ENCODE measurements around the gene EPHB1.

EPHB1 gene

DNA sequence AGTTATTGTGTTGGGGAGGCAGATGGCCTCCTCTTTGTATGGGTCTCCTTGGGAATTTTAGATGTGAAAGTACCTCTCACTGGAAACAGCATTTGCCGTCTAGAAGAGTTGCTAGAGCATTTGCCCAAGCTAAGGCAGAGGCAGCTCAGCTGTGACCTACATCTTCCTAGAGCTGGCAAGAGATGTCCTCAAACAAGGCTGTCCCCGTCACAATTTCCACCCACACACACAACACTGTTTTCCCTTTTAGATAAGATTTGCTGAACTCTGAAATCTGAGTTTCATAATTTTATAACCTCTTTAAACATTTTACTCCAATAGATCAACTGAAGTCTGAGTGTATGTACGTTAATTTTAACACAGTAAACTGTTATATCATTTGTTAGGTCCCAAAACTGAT is 352.6 kb downstream of the EPHB1 start:
- DNase-seq (ENCODE audit: low read depth in 4 of 4, low spot score in 1 of 4), result no peak

DNA sequence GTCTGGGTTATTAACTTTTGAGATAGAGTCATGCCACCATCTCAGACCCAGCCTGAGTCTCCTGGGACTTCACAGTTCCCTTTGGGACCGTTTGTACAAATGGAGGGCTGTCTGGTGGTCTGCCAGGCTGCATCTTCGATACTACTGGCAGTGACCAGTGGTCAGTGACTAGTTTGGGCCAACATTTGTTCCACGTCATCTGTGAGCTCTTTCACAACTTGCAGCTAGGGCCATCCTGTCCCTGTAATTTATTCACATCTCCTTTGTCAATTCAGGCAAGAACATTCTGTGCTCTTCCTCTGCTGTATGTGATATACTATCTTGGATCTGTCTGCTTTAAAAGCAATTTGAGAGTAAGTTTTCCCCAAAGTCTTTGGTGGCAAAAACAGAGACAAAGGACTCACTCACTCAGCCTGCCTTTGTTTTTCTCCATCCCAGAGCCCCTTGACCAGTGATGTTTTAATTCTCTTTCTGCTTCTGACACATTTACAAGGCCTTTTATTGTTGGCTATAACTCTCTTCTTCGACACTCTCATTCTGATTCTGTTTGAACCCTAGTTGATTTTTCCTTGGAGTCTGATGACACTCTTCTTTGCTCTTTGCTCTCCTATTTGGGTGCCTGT is 353.4 kb downstream of the EPHB1 start:
- no peak for DNase-seq (ENCODE audit: low read depth in 4 of 4, low spot score in 1 of 4)

- no peak for DNase-seq (ENCODE audit: low read depth in 4 of 4, low spot score in 1 of 4)
Observed at GRCh38 chr3:135149707-135150681, 354.9 kb downstream of the EPHB1 start.

GRCh38 chr3:135154186-135154585 is 359.1 kb downstream of the EPHB1 start:
- DNase-seq (ENCODE audit: low read depth in 4 of 4, low spot score in 1 of 4), result no peak

DNA sequence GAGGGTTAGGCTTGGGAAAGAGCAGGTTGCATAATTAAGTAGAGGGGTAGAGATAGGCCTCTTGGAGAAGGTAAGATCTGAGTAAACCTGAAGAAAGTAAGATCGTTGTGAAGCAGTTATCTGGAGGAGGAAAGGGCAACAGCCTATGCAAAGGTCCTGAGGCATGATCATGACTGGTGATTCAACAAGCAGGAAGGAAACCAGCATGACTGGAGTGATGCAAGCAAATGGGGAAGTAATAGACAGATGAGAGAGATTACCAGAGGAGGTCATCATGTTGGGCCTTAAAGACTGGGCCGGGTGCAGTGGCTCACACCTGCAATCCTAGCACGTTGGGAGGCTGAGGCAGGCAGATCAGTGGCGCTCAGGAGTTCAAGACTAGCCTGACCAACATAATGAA is 360.2 kb downstream of the EPHB1 start:
- no peak for DNase-seq (ENCODE audit: low read depth in 4 of 4, low spot score in 1 of 4)

- no peak for DNase-seq (ENCODE audit: low read depth in 4 of 4, low spot score in 1 of 4)
Observed at GRCh38 chr3:135155791-135156190, 360.7 kb downstream of the EPHB1 start.

DNA sequence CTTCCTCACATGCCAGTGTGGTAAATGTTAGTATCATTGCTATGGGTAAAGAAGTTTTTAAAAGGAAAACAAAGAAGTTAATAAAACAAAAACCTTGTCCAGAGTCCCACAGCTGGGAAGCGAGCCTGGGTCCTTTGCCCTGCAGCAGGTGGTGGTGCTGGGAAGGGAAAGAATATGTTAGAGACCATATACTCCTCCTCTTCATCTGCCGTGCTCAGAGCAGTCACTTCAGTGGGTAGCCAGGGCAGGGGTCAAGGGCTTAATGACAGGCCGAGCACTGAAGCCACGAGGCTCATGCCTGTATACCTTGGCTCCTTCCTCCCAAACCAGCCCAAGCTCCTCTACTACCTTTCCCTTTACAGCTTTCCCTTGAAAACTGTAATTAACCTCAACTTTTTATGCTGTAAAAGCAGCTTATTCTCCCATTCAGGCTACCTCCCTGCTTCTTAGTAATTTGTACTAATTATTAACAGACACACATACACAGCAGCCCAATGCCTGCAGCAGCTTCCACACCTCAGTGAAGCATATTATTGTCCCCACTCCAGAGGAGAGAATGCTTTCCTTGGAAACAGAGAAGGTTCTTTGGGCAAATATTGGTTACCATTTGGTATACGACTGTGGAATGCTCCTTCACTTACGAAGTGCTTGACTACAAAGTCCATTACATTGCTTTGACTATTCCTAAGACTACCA is 362.1 kb downstream of the EPHB1 start:
- no peak for DNase-seq (ENCODE audit: low read depth in 4 of 4, low spot score in 1 of 4)

DNA sequence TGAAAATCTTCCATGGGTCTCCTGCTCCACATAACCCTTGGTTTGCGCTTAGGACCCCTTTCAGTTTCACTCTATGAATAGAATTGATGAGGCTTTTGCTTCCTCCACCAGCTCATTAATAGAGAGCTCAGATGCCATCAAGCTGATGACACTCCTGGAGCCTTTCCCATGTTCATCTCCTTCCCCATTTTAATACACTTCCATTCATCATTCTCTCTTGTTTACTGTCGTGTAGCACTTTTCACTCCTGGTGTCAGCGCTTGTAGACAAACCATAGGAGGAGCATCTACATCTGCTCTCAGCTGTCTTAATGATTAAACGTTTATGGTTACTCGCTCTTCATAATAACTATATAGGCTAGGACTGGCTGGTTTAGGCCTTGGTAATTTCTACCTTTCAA is 363.5 kb downstream of the EPHB1 start:
- no peak for DNase-seq (ENCODE audit: low read depth in 4 of 4, low spot score in 1 of 4)

GRCh38 chr3:135159681-135160247 is 364.7 kb downstream of the EPHB1 start:
- DNase-seq (ENCODE audit: low read depth in 4 of 4, low spot score in 1 of 4), result no peak

DNA sequence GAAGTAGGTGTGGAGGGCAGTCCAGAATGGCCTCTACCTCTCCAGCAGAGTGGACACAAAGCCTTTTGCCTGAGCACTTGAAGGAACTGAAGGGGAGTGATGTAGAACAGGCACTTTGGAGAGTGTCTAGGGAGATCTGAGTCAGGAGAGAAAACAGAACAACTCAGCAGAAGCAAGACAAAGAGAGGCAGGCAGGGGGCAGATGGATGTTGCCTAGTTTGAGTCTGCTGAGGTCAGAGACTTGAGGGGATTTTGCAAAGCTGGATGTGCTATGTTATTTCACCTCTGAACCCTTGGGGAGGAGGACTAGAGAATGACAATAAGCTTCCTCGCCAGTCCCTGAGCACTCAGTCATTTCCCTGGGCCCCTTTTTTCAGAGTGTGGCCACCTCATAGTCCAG is 366.4 kb downstream of the EPHB1 start:
- DNase-seq (ENCODE audit: low read depth in 4 of 4, low spot score in 1 of 4), result no peak

DNA sequence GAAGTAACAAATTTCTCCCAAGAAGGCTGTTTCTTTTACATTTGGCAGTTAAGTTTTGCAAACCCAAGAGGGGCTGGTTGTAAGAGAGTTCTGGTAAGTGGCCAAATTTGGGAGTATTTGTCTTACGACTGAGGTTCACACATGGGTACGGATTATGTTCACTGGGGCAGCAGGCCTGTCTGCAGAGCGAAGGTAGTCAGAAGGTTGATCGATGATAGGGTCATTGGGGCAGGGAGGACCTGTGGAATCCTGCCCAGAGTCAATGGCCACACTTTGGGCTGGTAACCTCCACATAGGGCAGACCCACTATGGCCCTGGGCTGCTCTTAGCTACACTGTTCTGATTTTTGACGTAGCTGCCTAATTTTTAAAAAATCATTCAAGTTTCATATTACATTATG is 368.6 kb downstream of the EPHB1 start:
- no peak for DNase-seq (ENCODE audit: low read depth in 4 of 4, low spot score in 1 of 4)

DNA sequence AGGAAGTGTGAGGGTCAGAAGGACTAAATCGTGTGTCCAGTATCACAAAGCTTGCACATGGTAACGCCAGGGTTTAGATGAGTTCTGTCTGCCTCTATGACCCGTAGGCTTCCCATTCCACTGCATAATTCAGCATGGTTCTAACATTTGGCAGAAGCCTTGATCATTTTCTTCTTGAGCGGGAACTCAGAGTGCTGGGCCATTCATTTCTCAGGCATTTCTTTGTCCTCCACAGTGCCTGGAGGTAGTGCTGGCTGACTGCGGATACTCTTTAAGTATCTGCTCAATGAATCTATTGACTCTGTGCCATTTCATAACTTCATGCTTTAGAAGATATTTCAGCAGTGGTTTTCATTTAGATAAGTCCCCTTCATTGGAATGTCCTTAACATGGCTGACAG is 370.2 kb downstream of the EPHB1 start:
- DNase-seq (ENCODE audit: low read depth in 4 of 4, low spot score in 1 of 4), result no peak

- no peak for DNase-seq (ENCODE audit: low read depth in 4 of 4, low spot score in 1 of 4)
Observed at GRCh38 chr3:135166266-135166825, 371.3 kb downstream of the EPHB1 start.

DNA sequence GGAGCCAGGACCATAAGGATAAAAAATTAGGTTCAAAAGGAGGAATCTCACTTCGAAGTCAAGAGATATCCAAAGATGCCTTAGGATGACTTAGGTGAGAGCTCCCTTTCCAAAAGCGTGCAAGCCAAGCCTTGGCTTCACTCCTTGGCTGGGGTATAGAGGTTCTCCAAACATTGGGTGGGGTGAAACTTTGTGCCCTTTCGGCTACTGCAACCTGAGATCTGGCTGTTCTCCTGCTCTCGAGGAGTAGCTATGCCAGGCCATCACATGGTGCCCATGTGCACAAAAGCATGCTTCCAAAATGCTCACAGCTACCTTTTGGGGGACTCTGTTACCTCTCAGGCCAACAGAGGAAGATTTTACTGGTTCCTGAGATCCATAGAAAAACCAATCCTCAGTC is 373.8 kb downstream of the EPHB1 start:
- DNase-seq (ENCODE audit: low read depth in 4 of 4, low spot score in 1 of 4), result no peak

DNA sequence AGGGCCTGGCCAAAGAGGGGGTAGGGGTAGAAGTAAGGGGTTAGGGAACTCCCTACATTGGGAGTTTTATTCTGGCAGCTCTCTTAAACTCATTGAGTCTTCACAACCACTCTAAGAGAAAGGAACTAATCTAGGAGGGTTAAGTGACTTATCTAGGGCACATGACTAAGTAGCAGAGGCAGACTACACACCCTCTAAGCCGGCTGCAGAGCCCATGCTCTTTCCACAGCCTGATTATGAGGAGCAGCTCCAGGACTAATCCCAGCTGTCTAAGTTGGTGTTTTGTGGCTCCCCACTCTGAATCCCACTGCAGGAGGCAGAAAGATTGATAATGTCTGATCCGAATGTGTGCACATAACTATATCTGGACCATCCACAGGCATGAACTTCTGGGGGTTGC is 374.6 kb downstream of the EPHB1 start:
- no peak for DNase-seq (ENCODE audit: low read depth in 4 of 4, low spot score in 1 of 4)

DNA sequence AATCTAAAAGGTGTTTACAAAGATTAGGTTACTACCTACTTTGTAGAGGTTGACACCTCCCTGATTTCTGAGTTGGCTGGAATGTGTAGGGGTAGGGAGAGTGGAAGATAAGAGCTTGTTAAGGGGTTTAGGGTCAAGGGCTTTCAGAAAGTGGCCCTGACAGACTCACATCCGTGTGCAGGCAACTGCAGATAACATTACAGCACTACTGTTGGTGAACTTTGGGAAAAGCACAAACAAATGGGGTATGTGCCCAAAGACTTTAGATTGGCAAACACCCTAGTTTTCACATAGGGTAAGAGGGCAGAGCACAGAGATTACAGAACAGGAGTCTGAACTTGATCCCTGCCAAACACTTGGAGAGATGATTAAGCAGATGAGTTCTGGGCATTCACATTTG is 375.7 kb downstream of the EPHB1 start:
- DNase-seq (ENCODE audit: low read depth in 4 of 4, low spot score in 1 of 4), result no peak

DNA sequence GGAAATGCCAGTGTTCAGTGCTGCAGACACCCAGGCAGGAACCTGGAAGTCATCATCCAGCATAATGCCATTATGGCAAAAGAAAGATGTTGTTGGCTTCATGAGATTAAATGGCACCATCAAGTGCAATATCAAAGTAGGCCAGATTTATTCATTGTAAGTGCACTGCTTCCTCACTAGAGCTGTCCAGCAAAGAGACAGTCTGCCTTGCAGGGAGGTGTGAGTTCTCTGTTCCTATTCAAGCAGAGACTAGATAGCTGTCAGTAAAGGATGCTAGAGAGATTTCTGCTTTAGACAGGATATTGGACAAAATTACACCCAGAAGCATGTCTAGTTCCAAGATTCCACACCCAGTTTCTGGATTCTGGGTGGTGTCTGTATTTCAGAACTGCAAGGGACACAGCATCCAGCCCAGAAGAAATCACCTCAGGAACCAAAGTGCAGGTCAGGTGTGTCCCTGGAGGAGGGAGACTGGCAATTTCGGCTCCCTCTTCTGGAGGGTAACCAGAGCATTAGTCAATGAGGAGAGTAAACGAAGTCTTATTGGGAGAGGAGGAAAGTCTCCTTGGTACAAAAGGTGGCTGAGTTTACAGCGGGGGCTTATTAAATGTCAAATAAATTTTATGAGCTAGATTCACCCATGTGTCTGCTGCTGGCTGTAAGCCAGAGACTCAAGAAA is 377.3 kb downstream of the EPHB1 start:
- no peak for DNase-seq (ENCODE audit: low read depth in 4 of 4, low spot score in 1 of 4)

DNA sequence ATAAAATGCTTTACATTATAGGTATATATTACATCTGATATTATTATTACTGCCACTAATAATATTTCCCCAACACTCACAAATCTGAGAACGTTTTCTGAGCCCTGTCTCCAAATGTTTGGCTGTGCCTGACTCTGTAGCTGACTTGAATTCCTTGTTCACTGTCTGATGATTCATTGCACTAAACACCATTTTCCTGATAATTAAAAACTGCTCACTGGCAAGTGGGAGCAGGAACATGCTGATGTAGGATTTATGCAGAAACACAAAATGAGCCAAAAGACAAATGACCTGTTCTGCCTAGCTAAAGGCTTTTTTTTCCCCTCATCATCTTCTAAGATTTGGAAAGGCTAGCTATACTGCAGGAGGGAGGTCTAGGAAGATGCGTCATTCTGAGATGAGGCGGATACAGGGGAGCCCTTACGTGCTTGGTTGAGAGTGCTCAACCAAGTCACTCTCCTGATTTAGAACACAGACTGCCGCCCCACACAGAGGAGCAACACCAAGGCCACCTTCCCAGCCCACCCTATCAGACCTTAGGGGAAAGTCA is 380.7 kb downstream of the EPHB1 start:
- DNase-seq (ENCODE audit: low read depth in 4 of 4, low spot score in 1 of 4), result no peak

DNA sequence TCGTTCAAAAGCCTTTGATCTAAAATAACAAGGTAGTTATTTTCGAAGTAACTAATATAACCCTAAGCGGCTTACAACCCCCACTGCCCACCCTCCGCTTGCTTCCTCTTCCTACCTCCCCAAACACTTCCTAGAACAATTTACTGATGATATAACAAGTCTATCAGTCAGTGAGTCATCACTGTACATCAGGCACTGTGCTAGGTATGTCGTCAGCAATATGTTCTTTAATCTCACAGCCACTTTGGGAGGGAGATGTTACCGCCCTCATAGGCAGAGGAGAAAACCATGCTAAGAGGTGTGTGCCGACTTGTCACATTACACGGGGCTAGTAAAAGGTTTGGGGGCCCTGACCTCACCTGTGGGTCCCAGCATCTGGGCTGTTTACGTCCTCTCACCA is 381.8 kb downstream of the EPHB1 start:
- DNase-seq (ENCODE audit: low read depth in 4 of 4, low spot score in 1 of 4), result no peak

- no peak for DNase-seq (ENCODE audit: low read depth in 4 of 4, low spot score in 1 of 4)
Observed at GRCh38 chr3:135178566-135178965, 383.5 kb downstream of the EPHB1 start.
